Measurements from ENCODE around the gene TOM1L2.

The TOM1L2 gene

GRCh38 chr17:17798010-17798556 is 174.1 kb downstream of the TOM1L2 start:
- DNase-seq = no peak

GRCh38 chr17:17797119-17797809 is 174.9 kb downstream of the TOM1L2 start:
- DNase-seq = no peak

- DNase-seq = no peak
Measured at GRCh38 chr17:17796787-17797061, 175.5 kb downstream of the TOM1L2 start.

- DNase-seq = no peak
Measured at GRCh38 chr17:17795946-17796786, 176.0 kb downstream of the TOM1L2 start.

- DNase-seq = no peak
Measured at GRCh38 chr17:17795296-17795695, 176.9 kb downstream of the TOM1L2 start.

GRCh38 chr17:17794382-17794781 is 177.8 kb downstream of the TOM1L2 start:
- no peak for DNase-seq
